ACHN (cell line): ENCODE measurements around the gene FXYD1.

Experiments used
- DNase-seq: peaks from one replicate; pipeline ENCODE4 v3.0.0-alpha.2; 2015
- in situ Hi-C: cut with HindIII; loops from 2 replicates; pipeline ENCODE4 v1.10.0; 2017; ENCODE audit warnings: low sequenced_read_pairs, low pct_ligation_motif_present, low pct_unique_long_range_greater_than_20kb

Gene FXYD1

GRCh38 chr19:35105411-35106290 lies 33.0 kb upstream of the FXYD1 start:
- in situ Hi-C loops, result no loop called here
- DNase-seq, result no peak

DNA sequence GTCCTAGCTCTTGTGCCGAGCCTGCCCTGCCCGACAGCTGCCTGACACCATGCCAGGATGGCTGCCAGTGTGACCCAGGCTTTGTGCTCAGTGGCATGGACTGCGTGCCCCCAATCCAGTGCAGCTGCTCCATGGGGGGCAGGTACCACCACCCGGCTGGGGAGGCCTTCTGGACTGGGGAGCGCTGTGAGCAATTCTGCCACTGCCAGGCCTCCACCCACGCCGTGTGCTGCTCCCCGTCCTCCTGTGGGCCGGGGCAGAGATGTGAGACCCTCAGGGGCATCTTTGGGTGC lies 32.4 kb upstream of the FXYD1 start:
- no peak for DNase-seq
- in situ Hi-C loops, result no loop called here

DNA sequence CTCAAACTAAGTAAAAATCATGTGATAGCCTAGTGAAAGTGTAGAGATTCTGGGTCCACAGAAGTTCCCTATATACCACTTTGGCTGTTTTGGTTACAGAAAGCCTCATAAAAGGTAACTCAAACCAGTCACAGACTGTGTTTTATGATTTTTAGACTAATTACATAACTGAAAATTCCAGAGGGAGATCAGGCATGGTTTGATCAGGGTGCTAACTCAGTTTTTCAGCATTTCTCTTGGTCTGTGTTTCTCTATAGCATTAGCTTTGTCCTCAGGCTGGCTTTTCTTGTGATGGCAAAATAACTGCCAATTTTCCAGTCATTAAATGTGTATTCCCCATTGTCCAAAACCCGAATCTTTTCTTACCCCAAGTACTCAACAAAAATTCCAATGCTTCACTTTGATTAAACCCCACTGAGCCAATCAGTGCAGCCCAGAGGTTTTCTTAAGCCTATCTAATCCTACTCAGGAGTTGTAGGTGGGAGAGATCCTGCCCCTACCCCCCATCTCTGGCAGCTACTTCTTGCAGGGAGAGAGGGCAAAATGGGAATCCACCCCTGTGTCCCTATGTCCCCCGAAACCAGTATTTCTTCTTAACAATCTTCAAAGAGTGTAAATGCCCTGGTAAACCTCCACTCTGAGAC lies 31.6 kb upstream of the FXYD1 start:
- DNase-seq, result no peak
- in situ Hi-C loops, result no loop called here

- DNase-seq, result no peak
Observed at GRCh38 chr19:35107545-35107944, 31.1 kb upstream of the FXYD1 start.

DNA sequence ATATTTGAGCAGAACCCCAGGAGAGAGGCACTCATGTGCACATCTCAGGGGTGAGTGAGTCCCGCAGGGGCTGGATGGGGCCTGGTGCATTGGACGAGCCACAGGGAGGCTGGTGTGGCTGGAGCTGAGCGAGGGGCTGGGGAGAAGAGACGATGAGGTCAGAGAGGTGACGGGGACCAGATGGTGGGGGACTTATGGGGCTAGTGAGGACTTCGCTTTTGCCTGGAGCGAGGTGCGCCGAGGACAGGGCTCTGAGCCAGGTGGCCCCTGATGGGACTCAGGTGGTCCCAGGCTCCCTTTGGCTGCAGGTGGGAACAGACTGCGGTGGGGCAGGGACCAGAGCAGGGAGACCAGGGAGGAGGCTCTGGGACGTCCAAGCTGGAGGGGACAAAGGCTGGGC lies 29.9 kb upstream of the FXYD1 start:
- in situ Hi-C loops, result no loop called here
- no peak for DNase-seq

More at GRCh38 chr19:35107545-35107944, 31.1 kb upstream of the FXYD1 start:
- in situ Hi-C loops, result no loop called here

DNA sequence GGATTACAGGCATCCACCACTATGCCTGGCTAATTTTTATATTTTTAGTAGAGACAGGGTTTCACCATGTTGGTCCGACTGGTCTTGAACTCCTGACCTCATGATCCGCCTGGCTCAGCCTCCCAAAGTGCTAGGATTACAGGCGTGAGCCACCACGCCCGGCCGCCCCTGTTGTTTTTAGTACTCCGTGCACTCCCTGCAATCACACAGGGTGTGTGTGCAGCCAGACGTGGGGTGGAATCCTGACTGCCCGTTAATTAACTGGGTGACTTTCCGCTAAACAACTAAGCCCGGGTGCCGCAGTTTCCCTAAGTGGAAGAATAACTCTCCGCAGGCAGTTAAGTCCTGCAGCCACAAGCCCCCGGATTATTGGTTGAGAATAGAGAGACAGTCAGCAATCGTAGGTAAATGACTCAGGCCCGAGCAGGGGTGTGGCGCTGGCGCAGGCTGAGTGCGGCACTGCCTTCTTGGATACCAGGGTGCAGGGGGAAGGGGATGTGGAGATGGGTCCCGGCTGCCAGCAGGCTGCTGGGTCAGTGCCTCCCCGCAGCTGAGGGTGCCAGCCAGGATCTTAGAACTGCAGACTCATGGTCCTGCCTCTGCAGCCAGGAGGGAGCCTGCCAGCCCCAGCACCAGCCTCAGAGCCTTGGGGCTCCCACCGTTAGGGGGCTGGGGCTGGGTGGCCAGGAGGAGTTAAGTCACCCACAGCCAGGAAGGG lies 29.1 kb upstream of the FXYD1 start:
- in situ Hi-C loops, result no loop called here
- DNase-seq, result no peak

GRCh38 chr19:35110974-35111373 lies 27.6 kb upstream of the FXYD1 start:
- DNase-seq, result no peak
- in situ Hi-C loops, result no loop called here

GRCh38 chr19:35112995-35113688 lies 25.5 kb upstream of the FXYD1 start:
- no peak for DNase-seq
- in situ Hi-C loops, result no loop called here

DNA sequence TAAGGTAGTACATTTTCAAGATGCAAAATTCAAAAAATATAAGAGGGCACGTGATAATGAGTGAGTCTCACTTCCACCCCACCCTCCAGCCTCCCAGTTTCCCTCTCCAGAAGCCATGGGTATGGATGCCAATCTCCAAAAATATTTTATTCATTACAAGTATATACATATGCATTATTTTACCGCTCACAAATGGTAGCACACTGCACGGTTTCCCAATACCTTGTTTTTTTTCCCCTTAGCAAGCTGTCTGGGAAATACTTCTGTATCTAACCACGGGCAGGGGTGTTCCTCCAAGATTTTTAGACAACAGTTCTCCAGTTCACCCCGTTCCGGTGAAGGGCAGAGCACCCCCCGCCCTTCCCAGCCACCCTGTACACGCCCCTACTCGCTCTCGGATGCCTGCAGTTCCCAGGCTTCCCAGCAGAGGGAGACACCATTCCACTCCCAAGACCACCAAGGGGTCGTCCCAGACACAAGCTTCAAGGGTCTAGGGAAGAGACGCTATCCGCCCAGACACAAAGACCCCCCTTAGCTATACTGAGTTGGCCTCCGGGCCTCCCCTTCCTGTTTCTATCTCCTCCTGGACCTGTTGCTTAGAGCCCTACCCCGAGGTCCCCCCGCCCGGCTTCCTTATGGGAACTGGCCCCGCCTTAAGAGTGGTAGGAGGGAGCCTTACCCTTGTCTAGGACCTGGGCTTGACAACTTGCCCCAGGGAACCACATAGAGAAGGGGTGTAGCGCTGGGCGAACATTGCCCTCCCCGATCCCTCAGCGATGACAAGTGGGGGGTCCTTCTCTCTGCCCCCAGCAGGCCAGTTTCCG lies 24.1 kb upstream of the FXYD1 start:
- in situ Hi-C loops, result no loop called here
- DNase-seq, result peak; percentile 41

DNA sequence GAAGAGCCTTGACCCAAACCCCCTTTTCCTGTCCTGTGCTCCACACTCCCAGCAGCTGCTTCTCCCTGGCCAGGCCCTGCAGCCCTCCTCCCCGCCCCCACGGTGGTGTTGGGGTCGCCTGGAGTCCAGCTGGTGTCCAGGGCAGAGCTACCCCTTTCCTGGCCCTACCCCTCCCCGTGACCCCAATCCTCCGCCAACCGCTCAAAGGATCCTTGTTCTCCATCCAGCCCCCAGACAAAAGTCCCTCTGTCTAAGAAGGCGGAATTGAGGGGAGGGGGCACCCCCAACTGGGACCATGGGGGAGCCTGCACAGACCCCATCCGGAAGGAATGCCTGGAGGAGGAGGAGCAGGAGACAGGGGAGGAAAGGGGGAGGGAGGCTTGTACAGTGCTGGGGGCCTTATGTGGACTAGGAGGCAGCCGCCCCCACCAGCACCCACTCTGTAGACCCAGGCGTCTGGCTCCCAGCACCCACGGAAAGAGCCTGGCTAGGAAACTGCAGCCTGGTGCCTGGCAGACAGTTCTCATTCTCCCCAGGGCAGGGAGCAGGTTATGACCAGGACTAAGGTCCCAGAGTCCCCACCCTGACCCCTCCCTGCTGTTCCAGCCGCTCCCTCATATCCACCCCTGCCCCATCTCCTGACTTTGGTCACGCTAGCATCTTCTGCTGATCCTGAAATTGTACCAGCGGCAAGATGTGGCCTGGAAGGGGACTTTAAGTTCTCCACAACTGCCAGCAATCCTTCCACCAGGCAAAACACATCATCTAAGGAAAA lies 23.3 kb upstream of the FXYD1 start, which contains the start of gene FXYD3:
FXYD3 (plus strand) TSS at position 647 of the 775 bp plus-strand sequence. CDS start 3,554 bp downstream, outside the sequence.
- no peak for DNase-seq
- in situ Hi-C loops, result no loop called here

DNA sequence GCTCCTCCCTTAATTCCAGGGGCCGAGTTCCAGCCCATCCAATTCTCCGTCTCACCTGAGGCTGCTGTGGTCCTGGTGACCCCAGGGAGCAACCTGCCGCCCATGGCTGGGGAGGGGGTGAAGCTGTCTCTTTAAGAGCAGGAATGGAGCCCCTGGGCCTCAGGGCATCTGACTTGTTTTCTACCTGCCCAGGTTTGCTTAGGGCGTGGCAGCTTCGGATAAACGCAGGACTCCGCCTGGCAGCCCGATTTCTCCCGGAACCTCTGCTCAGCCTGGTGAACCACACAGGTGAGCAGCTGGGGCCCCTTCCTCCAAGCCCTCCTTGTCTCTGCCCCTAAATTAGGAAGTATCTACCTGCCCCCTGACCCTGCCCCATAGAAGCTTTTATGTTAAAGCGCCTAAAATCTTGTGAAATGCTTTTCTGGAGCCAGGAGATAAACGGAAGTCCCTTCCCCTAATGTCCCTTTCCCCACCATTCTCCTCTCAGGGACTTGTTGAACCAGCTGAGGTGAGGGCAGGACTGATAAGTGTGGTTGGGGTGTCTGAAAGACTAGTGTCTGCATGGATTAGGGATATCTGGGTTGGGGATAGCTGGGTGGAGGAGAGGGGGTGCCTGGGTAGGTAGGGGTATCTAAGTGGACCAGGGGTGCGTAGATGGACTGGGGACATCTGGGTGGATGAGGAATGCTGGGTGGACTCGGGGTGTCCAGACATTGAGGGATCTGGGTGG lies 22.4 kb upstream of the FXYD1 start:
- no peak for DNase-seq
- in situ Hi-C loops, result no loop called here

- in situ Hi-C loops, result no loop called here
- DNase-seq, result no peak
Observed at GRCh38 chr19:35117116-35117515, 21.5 kb upstream of the FXYD1 start.

- DNase-seq, result no peak
- in situ Hi-C loops, result no loop called here
Observed at GRCh38 chr19:35117799-35118198, 20.8 kb upstream of the FXYD1 start.

- no peak for DNase-seq
- in situ Hi-C loops, result no loop called here
Observed at GRCh38 chr19:35118268-35119020, 20.2 kb upstream of the FXYD1 start.

DNA sequence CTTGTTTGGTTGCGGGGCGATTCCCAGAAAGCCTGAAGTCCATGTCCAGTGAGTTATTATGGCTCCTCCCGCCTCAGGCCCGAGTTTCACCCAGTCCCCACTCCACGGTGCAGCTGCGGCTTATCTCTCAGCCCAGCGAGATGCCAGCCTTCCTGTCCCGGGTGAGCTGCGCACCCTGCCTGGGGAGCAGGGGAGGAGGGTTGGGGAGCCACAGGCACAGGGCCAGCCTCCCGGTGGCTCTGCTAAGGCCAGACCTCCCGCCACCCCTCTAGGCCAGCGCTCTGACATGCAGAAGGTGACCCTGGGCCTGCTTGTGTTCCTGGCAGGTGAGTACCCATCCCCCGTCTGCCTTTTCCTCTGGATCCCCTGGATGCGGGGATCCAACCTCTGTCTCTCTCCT lies 19.5 kb upstream of the FXYD1 start:
- no peak for DNase-seq
- in situ Hi-C loops, result no loop called here

DNA sequence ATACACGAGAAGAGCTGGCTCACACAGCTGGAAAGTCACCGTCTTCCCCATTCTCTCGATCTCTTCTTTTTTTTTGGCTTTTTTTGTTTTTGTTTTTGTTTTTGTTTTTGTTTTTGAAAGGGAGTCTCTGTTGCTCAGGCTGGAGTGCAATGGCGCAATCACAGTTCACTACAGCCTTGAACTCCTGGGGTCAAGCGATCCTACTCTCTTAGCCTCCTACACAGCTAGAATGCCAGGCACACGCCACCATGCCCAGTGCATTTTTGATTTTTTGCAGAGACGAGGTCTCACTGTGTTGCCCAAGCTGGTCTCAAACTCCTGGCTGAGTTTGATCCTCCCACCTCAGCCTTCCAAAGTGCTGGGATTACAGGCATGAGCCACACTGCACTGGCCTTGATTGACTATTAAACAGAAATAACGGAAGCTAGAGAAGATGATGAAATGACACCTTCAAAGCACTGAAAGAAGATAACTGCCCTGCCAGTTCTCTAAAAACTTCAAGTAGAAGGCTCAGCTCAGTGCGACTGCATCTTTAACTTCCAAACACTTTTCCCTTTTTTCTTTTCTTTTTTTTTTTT lies 19.0 kb upstream of the FXYD1 start:
- in situ Hi-C loops, result no loop called here
- no peak for DNase-seq
